GM12801 (cell line): Measurements from ENCODE around the gene TMEM179.

Experiments used
- CTCF ChIP-seq: IDR thresholded peaks from one replicate; pipeline ENCODE4 v1.5.1; 2011; ENCODE audit warnings: control low read depth; ENCODE audit not compliant: insufficient read length; ENCODE audit errors: extremely low read depth

Gene TMEM179

GRCh38 chr14:104610749-104611310 lies 6.3 kb upstream of the TMEM179 start:
- TF ChIP-seq CTCF, result no peak

- TF ChIP-seq CTCF, result no peak
These were observed 5.1 kb upstream of the TMEM179 start for GRCh38 chr14:104609666-104610065.

- TF ChIP-seq CTCF, result no peak
These were observed 716 bp downstream of the TMEM179 start for GRCh38 chr14:104603711-104604401.

GRCh38 chr14:104602933-104603325 lies 1.6 kb downstream of the TMEM179 start:
- TF ChIP-seq CTCF, result no peak

GRCh38 chr14:104602315-104602932 lies 2.1 kb downstream of the TMEM179 start:
- no peak for TF ChIP-seq CTCF

- TF ChIP-seq CTCF, result no peak
These were observed 2.8 kb downstream of the TMEM179 start for GRCh38 chr14:104601786-104602185.

- TF ChIP-seq CTCF, result no peak
These were observed 3.8 kb downstream of the TMEM179 start for GRCh38 chr14:104600805-104601204.
